ENCODE results near the gene COTL1. TPM values are rescaled to one million over a fixed set of nuclear protein-coding genes. Genes with fewer than 3 reads are reported as not detected.
"Not testable (repeated sequence)": the region's sequence is repeated elsewhere in the genome, so short reads cannot be mapped to it uniquely, and the experiment has no call there.

Gene COTL1
- total RNA-seq, 1 experiment from 2014 or later, result 162 TPM

GRCh38 chr16:84524941-84525581, 92.8 kb downstream of the COTL1 start:
- not testable (repeated sequence) for H3K4me3 ChIP-seq (ENCODE audit: low read length); H3K9ac ChIP-seq (ENCODE audit: low read length); H3K79me2 ChIP-seq (ENCODE audit: low read length); H3K36me3 ChIP-seq (ENCODE audit: insufficient read depth, low read length); DNase-seq; H3K4me2 ChIP-seq (ENCODE audit: low read depth, low read length, poor library complexity, severe bottlenecking); H3K4me1 ChIP-seq (ENCODE audit: low read length); H3K27me3 ChIP-seq (ENCODE audit: low read length); H2AFZ ChIP-seq (ENCODE audit: low read length); H4K20me1 ChIP-seq (ENCODE audit: insufficient read depth, low read depth, low read length); H3K9me2 ChIP-seq (replicated peaks; ENCODE audit: insufficient read depth, low read length); H3K27ac ChIP-seq (ENCODE audit: low read length); H3K9me3 ChIP-seq (ENCODE audit: low read length)

- no peak for DNase-seq
- Histone ChIP-seq H3K4me3 (ENCODE audit: low read length) (no peak overlapping the region), H3K4me1 (ENCODE audit: low read length) (no peaks in the 10 kb centered on the region), H3K36me3 (ENCODE audit: insufficient read depth, low read length) (no peaks in the 10 kb centered on the region), H3K9me2 (replicated peaks; ENCODE audit: insufficient read depth, low read length) (no peaks in the 10 kb centered on the region), H4K20me1 (ENCODE audit: insufficient read depth, low read depth, low read length) (no peaks in the 10 kb centered on the region), H3K9me3 (ENCODE audit: low read length) (no peaks in the 10 kb centered on the region; the same call in 1 of the 2 replicates), H3K9ac (ENCODE audit: low read length) (no peak overlapping the region), H3K27me3 (ENCODE audit: low read length) (no peaks in the 10 kb centered on the region), H3K79me2 (ENCODE audit: low read length) (no peaks in the 10 kb centered on the region), H2AFZ (ENCODE audit: low read length) (no peak overlapping the region), H3K27ac (ENCODE audit: low read length) (no peak overlapping the region), H3K4me2 (ENCODE audit: low read depth, low read length, poor library complexity, severe bottlenecking) (no peak overlapping the region)
Observed at GRCh38 chr16:84524346-84524920, 93.4 kb downstream of the COTL1 start.

GRCh38 chr16:84521497-84521770, 96.4 kb downstream of the COTL1 start:
- Histone ChIP-seq H3K27me3 (ENCODE audit: low read length) (no peaks in the 10 kb centered on the region), H3K79me2 (ENCODE audit: low read length) (no peaks in the 10 kb centered on the region), H3K9me2 (replicated peaks; ENCODE audit: insufficient read depth, low read length) (no peaks in the 10 kb centered on the region), H2AFZ (ENCODE audit: low read length) (no peak overlapping the region), H3K4me1 (ENCODE audit: low read length) (no peaks in the 10 kb centered on the region), H4K20me1 (ENCODE audit: insufficient read depth, low read depth, low read length) (no peaks in the 10 kb centered on the region), H3K4me3 (ENCODE audit: low read length) (no peak overlapping the region), H3K4me2 (ENCODE audit: low read depth, low read length, poor library complexity, severe bottlenecking) (no peak overlapping the region), H3K9ac (ENCODE audit: low read length) (no peak overlapping the region), H3K9me3 (ENCODE audit: low read length) (no peaks in the 10 kb centered on the region), H3K36me3 (ENCODE audit: insufficient read depth, low read length) (no peaks in the 10 kb centered on the region), H3K27ac (ENCODE audit: low read length) (no peak overlapping the region)
- no peak for DNase-seq

- no peak overlapping the region for H2AFZ ChIP-seq (ENCODE audit: low read length)
- DNase-seq, result no peak
- H3K4me2 ChIP-seq (ENCODE audit: low read depth, low read length, poor library complexity, severe bottlenecking), result no peak overlapping the region
- no peaks in the 10 kb centered on the region for H3K9me2 ChIP-seq (replicated peaks; ENCODE audit: insufficient read depth, low read length)
- H3K9ac ChIP-seq (ENCODE audit: low read length), result no peak overlapping the region
- no peak overlapping the region for H3K4me3 ChIP-seq (ENCODE audit: low read length)
- no peaks in the 10 kb centered on the region for H3K79me2 ChIP-seq (ENCODE audit: low read length)
- no peaks in the 10 kb centered on the region for H4K20me1 ChIP-seq (ENCODE audit: insufficient read depth, low read depth, low read length)
- H3K36me3 ChIP-seq (ENCODE audit: insufficient read depth, low read length), result no peaks in the 10 kb centered on the region
- H3K4me1 ChIP-seq (ENCODE audit: low read length), result no peaks in the 10 kb centered on the region
- H3K27me3 ChIP-seq (ENCODE audit: low read length), result no peaks in the 10 kb centered on the region
- H3K27ac ChIP-seq (ENCODE audit: low read length), result no peak overlapping the region
- H3K9me3 ChIP-seq (ENCODE audit: low read length), result no peaks in the 10 kb centered on the region
Observed at GRCh38 chr16:84520725-84521496, 97.0 kb downstream of the COTL1 start.

- H3K9ac ChIP-seq (ENCODE audit: low read length), result no peak overlapping the region
- no peak for DNase-seq
- H3K4me1 ChIP-seq (ENCODE audit: low read length), result peaks cover 7% of the 10 kb centered on the region
- no peaks in the 10 kb centered on the region for H3K9me2 ChIP-seq (replicated peaks; ENCODE audit: insufficient read depth, low read length)
- H3K4me2 ChIP-seq (ENCODE audit: low read depth, low read length, poor library complexity, severe bottlenecking), result no peak overlapping the region
- no peaks in the 10 kb centered on the region for H3K36me3 ChIP-seq (ENCODE audit: insufficient read depth, low read length)
- no peaks in the 10 kb centered on the region for H3K79me2 ChIP-seq (ENCODE audit: low read length)
- no peak overlapping the region for H3K27ac ChIP-seq (ENCODE audit: low read length)
- H3K4me3 ChIP-seq (ENCODE audit: low read length), result no peak overlapping the region
- no peaks in the 10 kb centered on the region for H3K27me3 ChIP-seq (ENCODE audit: low read length)
- H2AFZ ChIP-seq (ENCODE audit: low read length), result no peak overlapping the region
- H4K20me1 ChIP-seq (ENCODE audit: insufficient read depth, low read depth, low read length), result no peaks in the 10 kb centered on the region
- no peaks in the 10 kb centered on the region for H3K9me3 ChIP-seq (ENCODE audit: low read length)
Observed at GRCh38 chr16:84519855-84520254, 98.0 kb downstream of the COTL1 start.

GRCh38 chr16:84518804-84519341, 99.0 kb downstream of the COTL1 start:
- no peak for DNase-seq
- H3K9ac ChIP-seq (ENCODE audit: low read length), result no peak overlapping the region
- H3K4me3 ChIP-seq (ENCODE audit: low read length), result no peak overlapping the region

GRCh38 chr16:84518220-84518619, 99.7 kb downstream of the COTL1 start:
- not testable (repeated sequence) for H3K4me2 ChIP-seq (ENCODE audit: low read depth, low read length, poor library complexity, severe bottlenecking); DNase-seq; H2AFZ ChIP-seq (ENCODE audit: low read length); H3K9ac ChIP-seq (ENCODE audit: low read length); H3K79me2 ChIP-seq (ENCODE audit: low read length); H3K4me3 ChIP-seq (ENCODE audit: low read length); H3K27ac ChIP-seq (ENCODE audit: low read length); H3K36me3 ChIP-seq (ENCODE audit: insufficient read depth, low read length); H4K20me1 ChIP-seq (ENCODE audit: insufficient read depth, low read depth, low read length); H3K9me2 ChIP-seq (replicated peaks; ENCODE audit: insufficient read depth, low read length); H3K9me3 ChIP-seq (ENCODE audit: low read length); H3K27me3 ChIP-seq (ENCODE audit: low read length)
- peaks cover 14% of the 10 kb centered on the region for H3K4me1 ChIP-seq (ENCODE audit: low read length)

More at GRCh38 chr16:84518804-84519341, 99.0 kb downstream of the COTL1 start:
- H4K20me1 ChIP-seq (ENCODE audit: insufficient read depth, low read depth, low read length), result no peaks in the 10 kb centered on the region
- H2AFZ ChIP-seq (ENCODE audit: low read length), result no peak overlapping the region
- no peaks in the 10 kb centered on the region for H3K9me2 ChIP-seq (replicated peaks; ENCODE audit: insufficient read depth, low read length)
- H3K4me2 ChIP-seq (ENCODE audit: low read depth, low read length, poor library complexity, severe bottlenecking), result no peak overlapping the region
- H3K79me2 ChIP-seq (ENCODE audit: low read length), result no peaks in the 10 kb centered on the region
- H3K27me3 ChIP-seq (ENCODE audit: low read length), result no peaks in the 10 kb centered on the region
- peaks cover 14% of the 10 kb centered on the region for H3K4me1 ChIP-seq (ENCODE audit: low read length)
- no peak overlapping the region for H3K27ac ChIP-seq (ENCODE audit: low read length)
- no peaks in the 10 kb centered on the region for H3K36me3 ChIP-seq (ENCODE audit: insufficient read depth, low read length)
- H3K9me3 ChIP-seq (ENCODE audit: low read length), result no peaks in the 10 kb centered on the region

- DNase-seq, result no peak
- no peak overlapping the region for H3K4me2 ChIP-seq (ENCODE audit: low read depth, low read length, poor library complexity, severe bottlenecking)
- H3K27ac ChIP-seq (ENCODE audit: low read length), result no peak overlapping the region
- H3K79me2 ChIP-seq (ENCODE audit: low read length), result no peaks in the 10 kb centered on the region
- no peak overlapping the region for H3K9ac ChIP-seq (ENCODE audit: low read length)
- H3K4me3 ChIP-seq (ENCODE audit: low read length), result no peak overlapping the region
- peaks cover 14% of the 10 kb centered on the region for H3K4me1 ChIP-seq (ENCODE audit: low read length)
- H3K9me2 ChIP-seq (replicated peaks; ENCODE audit: insufficient read depth, low read length), result no peaks in the 10 kb centered on the region
- no peaks in the 10 kb centered on the region for H4K20me1 ChIP-seq (ENCODE audit: insufficient read depth, low read depth, low read length)
- H3K9me3 ChIP-seq (ENCODE audit: low read length), result no peaks in the 10 kb centered on the region
- no peaks in the 10 kb centered on the region for H3K27me3 ChIP-seq (ENCODE audit: low read length)
- no peak overlapping the region for H2AFZ ChIP-seq (ENCODE audit: low read length)
- H3K36me3 ChIP-seq (ENCODE audit: insufficient read depth, low read length), result no peaks in the 10 kb centered on the region
Observed at GRCh38 chr16:84517366-84517765, 100.5 kb downstream of the COTL1 start.

All from Karpas-422 (cell line).